WI38 (cell line): ENCODE measurements around the gene KAT6B.

Source experiments
- H3K4me3 ChIP-seq: 2 replicates; pipeline ENCODE4 v1.5.1; 2011; ENCODE audit warnings: low read depth, mild to moderate bottlenecking, control low read depth, low read length
- TF ChIP-seq, protein P1 (sequence below): IDR thresholded peaks from 2 replicates; pipeline ENCODE4 v1.5.1; 2012; ENCODE audit warnings: low read depth, mild to moderate bottlenecking, control low read depth, low read length

KAT6B gene

DNA sequence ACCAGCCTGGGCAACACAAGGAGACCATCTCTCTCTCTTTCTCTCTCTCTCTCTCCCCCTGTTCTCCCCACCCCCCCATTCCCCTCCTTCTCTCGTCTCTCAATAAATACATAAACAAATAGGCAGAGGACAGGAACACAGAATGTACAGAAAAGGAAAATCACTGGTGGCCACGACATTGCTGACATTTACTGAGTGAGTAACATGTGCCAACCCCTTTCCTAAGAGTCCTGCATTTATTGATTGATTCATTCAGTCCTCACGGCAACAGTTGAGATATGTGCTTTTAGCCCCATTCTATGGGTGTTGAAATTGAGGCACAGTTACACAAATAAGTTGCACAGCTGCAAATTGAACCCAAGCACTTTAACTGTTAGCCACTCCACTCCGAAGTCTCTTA, 170.8 kb downstream of the KAT6B start:
- H3K4me3 ChIP-seq: no peak overlapping the region
- TF ChIP-seq, protein P1, sequence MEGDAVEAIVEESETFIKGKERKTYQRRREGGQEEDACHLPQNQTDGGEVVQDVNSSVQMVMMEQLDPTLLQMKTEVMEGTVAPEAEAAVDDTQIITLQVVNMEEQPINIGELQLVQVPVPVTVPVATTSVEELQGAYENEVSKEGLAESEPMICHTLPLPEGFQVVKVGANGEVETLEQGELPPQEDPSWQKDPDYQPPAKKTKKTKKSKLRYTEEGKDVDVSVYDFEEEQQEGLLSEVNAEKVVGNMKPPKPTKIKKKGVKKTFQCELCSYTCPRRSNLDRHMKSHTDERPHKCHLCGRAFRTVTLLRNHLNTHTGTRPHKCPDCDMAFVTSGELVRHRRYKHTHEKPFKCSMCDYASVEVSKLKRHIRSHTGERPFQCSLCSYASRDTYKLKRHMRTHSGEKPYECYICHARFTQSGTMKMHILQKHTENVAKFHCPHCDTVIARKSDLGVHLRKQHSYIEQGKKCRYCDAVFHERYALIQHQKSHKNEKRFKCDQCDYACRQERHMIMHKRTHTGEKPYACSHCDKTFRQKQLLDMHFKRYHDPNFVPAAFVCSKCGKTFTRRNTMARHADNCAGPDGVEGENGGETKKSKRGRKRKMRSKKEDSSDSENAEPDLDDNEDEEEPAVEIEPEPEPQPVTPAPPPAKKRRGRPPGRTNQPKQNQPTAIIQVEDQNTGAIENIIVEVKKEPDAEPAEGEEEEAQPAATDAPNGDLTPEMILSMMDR: no peak

DNA sequence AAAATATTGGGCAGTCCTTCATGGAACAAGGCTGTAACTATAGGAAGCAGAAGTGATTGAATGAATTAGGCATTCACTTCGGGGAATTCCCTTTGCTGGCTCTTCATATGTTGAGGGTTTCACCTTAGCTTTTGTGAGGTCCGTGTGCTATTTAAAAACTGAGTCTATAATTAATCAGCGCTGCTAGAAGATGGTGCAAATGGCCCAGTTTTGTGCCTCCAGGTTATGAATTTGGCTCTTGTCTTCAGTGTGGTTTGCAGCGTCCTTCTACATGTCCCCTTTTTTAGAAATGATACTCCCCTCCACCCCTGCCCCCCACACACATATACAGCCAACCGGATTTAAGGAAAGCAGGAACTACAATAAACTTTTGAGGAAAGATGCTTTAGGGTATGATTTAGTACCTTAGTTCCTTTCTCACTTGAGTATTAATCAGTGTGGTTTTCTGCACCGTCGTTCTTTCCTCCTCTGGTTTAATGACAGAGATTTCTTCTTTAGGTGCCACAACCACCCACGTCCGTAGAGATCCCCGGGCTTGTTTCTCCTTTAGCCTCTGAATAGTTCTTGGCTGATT, 174.4 kb downstream of the KAT6B start:
- TF ChIP-seq, protein P1: no peak
- H3K4me3 ChIP-seq: no peak overlapping the region

DNA sequence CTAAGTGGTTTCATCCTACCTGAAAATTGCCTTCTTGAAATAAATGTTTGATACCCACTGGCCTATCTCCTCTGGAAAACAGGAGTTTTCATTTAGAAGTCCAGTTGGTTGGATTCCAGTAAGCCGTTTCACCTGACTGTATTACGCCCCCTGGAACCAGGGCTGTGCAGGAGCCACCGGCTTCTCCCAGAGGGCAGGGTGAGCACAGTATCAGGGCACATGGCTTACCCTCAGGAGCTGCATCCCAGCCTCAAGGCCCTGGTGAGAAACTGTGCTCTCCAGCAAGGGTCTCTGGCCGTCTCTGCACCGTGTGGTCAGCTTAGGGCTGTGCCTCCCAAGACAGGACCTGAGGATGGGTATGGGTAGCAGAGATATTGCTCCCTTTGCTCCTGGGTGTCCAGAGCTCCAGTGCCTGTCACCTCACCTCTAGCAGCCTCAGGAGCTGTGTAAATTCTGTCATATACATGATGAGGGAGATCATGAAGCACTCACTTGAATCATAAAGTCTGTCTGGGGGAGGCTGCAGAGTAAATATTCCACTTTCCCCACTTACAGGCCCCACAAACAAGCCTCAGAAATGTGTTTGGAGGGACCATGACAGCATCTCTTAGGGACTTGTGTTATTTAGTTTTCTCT, 175.4 kb downstream of the KAT6B start:
- no peak overlapping the region for H3K4me3 ChIP-seq
- TF ChIP-seq, protein P1: no peak

DNA sequence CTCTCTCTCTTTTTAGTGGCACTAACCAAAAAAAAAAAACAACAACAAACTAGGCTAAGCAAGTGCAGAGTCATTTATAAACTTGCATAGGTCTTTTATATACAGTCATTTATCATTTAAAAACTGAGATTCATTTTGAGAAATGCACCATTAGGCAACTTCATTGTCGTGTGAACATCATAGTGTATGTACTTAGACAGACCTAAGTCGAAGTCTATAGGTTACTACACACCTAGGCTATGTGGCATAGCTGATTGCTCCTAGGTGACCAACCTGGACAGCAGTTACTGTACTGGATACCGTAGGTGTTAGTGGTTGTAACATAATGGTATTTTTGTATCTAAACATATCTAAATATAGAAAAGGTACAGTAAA, 175.9 kb downstream of the KAT6B start:
- no peak overlapping the region for H3K4me3 ChIP-seq
- TF ChIP-seq, protein P1: no peak

DNA sequence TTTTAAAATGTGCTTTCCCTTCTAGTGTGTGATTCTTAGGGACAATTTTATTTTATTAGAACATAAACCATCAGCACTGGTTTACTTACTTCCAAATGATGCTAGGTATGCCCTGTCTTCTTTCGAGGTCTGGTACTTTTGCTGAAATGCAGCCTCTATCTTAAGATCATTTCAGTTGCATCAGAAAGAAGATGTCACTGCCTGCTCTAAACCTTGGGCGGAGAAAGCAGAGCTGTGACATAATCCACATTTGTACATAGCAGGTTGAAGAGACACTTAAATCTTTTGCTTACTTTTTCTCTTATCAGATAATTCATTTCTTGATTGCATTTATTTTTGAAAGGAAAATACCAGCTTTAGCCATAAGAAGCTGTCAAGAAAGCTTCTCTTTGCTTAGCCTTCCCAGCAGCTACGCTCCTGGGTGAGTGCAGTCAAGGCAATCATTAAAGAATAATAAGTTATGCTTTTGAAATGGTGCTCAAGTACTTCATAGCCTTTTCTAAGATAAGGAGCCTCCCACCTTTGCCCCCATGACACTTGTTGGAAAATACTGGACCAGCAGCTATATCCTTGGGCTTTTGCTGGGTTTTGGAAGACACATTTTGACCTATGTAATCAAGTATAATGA, 176.7 kb downstream of the KAT6B start:
- TF ChIP-seq, protein P1: no peak
- H3K4me3 ChIP-seq: no peak overlapping the region

DNA sequence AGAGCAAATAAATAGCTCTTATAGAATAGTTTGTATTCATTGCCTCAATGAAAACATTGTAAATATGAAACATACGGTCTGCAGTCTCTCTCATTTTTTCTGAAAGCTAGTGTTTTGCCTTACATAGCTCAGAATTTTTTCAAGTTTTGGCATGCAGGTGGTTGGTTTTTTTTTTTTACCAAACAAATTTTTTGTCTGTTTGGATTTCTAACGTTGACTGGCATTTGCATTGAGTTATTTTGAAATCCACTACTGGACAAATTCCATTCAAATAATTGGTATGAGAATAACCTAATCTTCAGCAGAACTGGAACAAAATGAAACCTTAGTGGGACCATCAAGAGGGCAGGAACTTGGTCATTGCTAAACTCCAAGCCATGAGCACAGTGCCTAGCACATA, 177.5 kb downstream of the KAT6B start:
- H3K4me3 ChIP-seq: no peak overlapping the region
- TF ChIP-seq, protein P1: no peak

DNA sequence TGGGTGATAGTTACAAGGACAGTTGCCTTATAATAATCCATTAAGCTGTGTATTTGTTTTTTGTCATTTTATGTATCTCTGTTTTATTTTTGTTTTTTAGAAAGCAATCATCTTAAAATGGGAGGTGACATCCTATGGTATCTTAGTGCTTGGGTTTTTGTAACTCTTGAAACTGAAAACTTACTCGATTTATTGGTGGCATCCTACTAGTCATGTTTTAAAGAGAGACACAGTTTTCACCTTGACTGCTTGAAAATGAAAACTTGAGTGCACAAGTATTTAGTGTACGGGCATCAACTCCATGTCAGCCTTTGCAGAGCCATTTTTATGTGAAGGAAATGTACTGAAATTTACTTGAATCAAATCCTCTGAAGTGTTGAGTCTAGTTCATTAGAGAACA, 181.2 kb downstream of the KAT6B start:
- TF ChIP-seq, protein P1: no peak
- no peak overlapping the region for H3K4me3 ChIP-seq
